ENCODE measurements around the gene KRTAP5-3. TPM values are rescaled to one million over a fixed set of nuclear protein-coding genes. Genes with fewer than 3 reads are reported as not detected.

KRTAP5-3 gene
- total RNA-seq, 4 donors from 2014 or later, result not detected

GRCh38 chr11:1567052-1567720 lies 41.1 kb downstream of the KRTAP5-3 start:
- Histone ChIP-seq H3K4me3 (no peak overlapping the region), H3K4me1 (peaks cover 0 to 72% (median 15%) of the 10 kb centered on the region in 4 donors), H3K27ac (peak overlapping the region in 2 of 4 donors; percentile 50 to 99), H3K9me3 (no peaks in the 10 kb centered on the region), H3K27me3 (no peaks in the 10 kb centered on the region), H3K36me3 (peaks cover 0 to 26% (median 0%) of the 10 kb centered on the region in 3 donors)
- DNase-seq (ENCODE audit: low spot score in 2 of 2), result no peak
- 75 to 76% methylated on average over 9 to 13 of the region's 13 CpGs for WGBS, 2 donors
- TF ChIP-seq POLR2A (IDR thresholded peaks at IDR 0.05), result no peak
- TF ChIP-seq, protein P1, sequence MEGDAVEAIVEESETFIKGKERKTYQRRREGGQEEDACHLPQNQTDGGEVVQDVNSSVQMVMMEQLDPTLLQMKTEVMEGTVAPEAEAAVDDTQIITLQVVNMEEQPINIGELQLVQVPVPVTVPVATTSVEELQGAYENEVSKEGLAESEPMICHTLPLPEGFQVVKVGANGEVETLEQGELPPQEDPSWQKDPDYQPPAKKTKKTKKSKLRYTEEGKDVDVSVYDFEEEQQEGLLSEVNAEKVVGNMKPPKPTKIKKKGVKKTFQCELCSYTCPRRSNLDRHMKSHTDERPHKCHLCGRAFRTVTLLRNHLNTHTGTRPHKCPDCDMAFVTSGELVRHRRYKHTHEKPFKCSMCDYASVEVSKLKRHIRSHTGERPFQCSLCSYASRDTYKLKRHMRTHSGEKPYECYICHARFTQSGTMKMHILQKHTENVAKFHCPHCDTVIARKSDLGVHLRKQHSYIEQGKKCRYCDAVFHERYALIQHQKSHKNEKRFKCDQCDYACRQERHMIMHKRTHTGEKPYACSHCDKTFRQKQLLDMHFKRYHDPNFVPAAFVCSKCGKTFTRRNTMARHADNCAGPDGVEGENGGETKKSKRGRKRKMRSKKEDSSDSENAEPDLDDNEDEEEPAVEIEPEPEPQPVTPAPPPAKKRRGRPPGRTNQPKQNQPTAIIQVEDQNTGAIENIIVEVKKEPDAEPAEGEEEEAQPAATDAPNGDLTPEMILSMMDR (IDR thresholded peaks at IDR 0.05), result no peak
- no peak for TF ChIP-seq EP300 (IDR thresholded peaks at IDR 0.05)

DNA sequence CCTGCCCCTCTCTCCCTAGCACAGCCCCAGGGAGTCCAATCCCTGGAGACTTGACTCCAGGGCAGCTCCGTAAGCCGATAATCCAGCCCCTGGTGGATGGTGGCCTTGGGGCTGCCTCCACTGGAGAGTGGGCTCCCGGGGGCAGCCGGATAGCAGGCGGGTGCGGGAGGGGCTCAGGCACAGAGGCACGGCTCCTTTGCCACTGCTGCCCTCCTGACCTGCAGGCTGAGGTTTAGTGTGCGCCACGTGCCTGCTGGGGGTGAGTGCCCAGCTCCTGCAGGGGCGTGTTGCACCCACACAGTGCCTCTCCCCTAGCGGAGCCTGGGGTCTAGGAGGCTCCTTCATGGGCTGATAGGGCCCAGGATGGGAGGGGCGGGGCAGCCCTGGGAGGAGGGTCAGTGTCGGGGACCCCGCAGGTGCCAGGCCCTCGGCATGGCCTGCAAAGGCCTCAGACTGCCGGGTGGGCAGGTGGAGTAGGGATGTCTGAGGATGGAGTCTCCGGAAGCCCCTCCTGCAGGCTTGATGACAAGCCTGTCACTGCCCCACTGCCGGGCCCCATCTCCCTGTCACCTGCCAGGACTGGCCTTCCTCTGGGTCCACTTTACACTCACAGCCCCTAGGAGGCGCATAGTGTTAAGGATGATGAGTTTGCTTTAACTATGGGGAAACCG lies 41.7 kb downstream of the KRTAP5-3 start:
- peak in 1 of 2 donors; percentile 15 for TF ChIP-seq EP300 (IDR thresholded peaks at IDR 0.05)
- TF ChIP-seq, protein P1 (IDR thresholded peaks at IDR 0.05), result no peak
- no peak for TF ChIP-seq POLR2A (IDR thresholded peaks at IDR 0.05)
- Histone ChIP-seq H3K9me3 (no peaks in the 10 kb centered on the region), H3K36me3 (peaks cover 0 to 33% (median 0%) of the 10 kb centered on the region in 3 donors), H3K27ac (peak overlapping the region in 3 of 4 donors; percentile 13 to 99 (median 75)), H3K4me1 (peaks cover 0 to 71% (median 15%) of the 10 kb centered on the region in 4 donors), H3K27me3 (no peaks in the 10 kb centered on the region), H3K4me3 (no peak overlapping the region)
- WGBS, 2 donors, result 47 to 81% methylated on average over 7 to 11 of the region's 20 CpGs
- DNase-seq (ENCODE audit: low spot score in 2 of 2), result no peak

DNA sequence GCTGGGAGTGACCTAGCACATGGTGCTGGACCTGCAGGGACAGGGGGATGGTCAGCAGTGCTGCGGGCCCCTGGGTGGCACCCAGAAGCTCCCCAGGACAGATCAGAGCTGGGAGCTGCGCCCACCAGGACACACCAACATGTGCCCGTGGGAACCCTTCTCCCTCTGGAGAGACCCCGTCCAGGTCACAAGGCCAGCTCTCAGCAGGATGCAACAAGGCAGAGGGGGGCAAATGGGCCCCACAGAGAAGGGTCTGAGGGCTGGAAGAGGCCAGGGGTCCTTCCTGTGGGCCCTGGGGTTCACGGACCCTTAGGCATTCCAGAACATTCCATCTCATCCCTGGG lies 42.4 kb downstream of the KRTAP5-3 start:
- Histone ChIP-seq H3K27me3 (no peaks in the 10 kb centered on the region), H3K9me3 (no peaks in the 10 kb centered on the region), H3K4me3 (no peak overlapping the region), H3K27ac (peak overlapping the region; percentile 13 to 99 (median 74)), H3K4me1 (peaks cover 0 to 68% (median 12%) of the 10 kb centered on the region in 4 donors), H3K36me3 (peaks cover 0 to 40% (median 0%) of the 10 kb centered on the region in 3 donors)
- 82 to 88% methylated on average over 4 to 5 of the region's 5 CpGs for WGBS, 2 donors
- no peak for TF ChIP-seq POLR2A (IDR thresholded peaks at IDR 0.05)
- no peak for TF ChIP-seq EP300 (IDR thresholded peaks at IDR 0.05)
- TF ChIP-seq, protein P1 (IDR thresholded peaks at IDR 0.05), result no peak
- no peak for DNase-seq (ENCODE audit: low spot score in 2 of 2)

DNA sequence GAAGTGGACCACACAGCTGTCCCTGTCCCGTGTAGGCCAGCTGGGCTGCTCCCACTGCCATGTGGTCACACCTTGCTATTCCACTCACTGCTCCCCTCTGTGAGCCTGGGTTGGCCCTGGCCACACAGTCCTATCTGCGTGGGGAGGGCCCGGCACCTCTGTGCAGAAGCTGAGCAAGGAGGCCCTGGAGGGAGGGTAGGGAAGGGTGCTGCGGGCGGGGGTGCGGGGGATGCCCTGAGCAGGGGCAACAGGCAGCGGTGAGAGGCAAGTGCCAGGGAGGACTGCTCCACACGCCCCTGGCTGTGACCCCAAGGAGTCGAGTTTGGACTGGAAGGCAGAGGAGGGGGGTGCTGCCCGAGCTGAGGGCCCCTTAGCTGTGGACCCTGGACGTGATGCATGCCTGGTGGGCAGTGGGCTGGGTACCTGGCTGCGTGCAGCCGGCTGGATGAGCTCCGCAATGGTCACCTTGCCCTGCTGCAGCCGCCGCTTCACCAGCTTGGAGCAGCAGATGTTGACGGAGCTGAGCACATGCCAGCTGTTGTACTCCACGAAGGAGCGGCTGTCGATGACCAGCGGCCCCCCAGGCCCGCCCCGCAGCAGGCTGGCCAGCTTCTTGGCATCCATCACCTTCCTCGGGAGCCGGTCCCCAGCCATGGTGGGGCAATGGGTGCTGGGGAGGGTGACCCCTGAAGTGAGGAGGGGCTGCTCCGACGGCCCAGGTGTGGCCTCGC lies 42.9 kb downstream of the KRTAP5-3 start:
- no peaks in the 10 kb centered on the region for H3K27me3 ChIP-seq
- TF ChIP-seq EP300 (IDR thresholded peaks at IDR 0.05) (no peak), POLR2A (IDR thresholded peaks at IDR 0.05) (no peak)
- TF ChIP-seq, protein P1 (IDR thresholded peaks at IDR 0.05), result no peak

More for the DNA sequence above, 42.9 kb downstream of the KRTAP5-3 start:
- H3K27ac ChIP-seq, result peak overlapping the region; percentile 50 to 99 (median 74)
- peaks cover 0 to 68% (median 9%) of the 10 kb centered on the region in 4 donors for H3K4me1 ChIP-seq
- no peaks in the 10 kb centered on the region for H3K9me3 ChIP-seq
- H3K4me3 ChIP-seq, result no peak overlapping the region
- 54 to 63% methylated on average over 15 to 20 of the region's 28 CpGs for WGBS, 2 donors
- no peak for DNase-seq (ENCODE audit: low spot score in 2 of 2)
- peaks cover 0 to 40% (median 0%) of the 10 kb centered on the region in 3 donors for H3K36me3 ChIP-seq
